ENCODE data around the gene ANKRD37. TPM values are rescaled to one million over a fixed set of nuclear protein-coding genes. Genes with fewer than 3 reads are reported as not detected.
A peak's percentile ranks its signal among the peaks of the same experiment; 100 is the strongest.

The ANKRD37 gene
- total and polyA plus RNA-seq, 4 experiments from 2014 or later: 5.9 to 10.2 (median 8.0) TPM

DNA sequence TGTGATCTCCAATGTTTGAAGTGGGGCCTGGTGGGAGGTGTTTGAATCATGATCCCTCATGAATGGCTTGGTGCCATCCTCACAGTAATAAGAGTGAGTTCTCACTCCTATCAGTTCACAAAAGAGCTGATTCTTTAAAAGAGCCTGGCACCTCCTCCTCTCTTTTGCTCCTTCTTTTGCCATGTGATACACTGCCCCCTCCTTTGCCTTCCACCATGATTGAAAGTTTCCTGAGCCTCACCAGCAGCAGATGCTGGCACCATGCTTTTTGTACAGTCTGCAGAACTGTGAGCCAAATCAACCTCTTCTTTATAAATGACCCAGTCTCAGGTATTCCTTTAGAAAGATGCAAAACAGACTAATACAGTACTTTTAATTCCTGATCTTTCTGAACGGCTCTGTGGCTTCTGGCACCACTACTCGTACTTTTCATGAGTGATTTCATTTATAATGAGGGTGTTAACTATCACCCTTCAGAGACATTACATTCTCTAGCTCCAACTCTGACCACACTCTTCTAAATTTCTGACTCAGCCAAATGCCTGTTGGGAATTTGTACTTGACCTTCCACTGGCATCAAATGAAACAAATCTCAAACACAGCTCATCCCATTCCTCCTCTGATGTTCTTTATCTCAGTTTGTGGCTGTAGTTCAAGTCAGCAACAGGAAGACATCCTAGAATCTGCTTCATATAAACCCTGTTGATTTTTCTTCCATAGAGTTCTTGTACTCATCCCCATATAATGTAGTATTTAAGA lies 24.9 kb downstream of the ANKRD37 start:
- intact Hi-C loops (cut with micrococcal nuclease): no loop called here
- peaks cover 23 to 48% (median 28%) of the 10 kb centered on the region in 4 donors for H3K4me1 Mint-ChIP-seq
- CTCF ChIA-PET (ENCODE audit: partially characterized antibody): no interaction called here

DNA sequence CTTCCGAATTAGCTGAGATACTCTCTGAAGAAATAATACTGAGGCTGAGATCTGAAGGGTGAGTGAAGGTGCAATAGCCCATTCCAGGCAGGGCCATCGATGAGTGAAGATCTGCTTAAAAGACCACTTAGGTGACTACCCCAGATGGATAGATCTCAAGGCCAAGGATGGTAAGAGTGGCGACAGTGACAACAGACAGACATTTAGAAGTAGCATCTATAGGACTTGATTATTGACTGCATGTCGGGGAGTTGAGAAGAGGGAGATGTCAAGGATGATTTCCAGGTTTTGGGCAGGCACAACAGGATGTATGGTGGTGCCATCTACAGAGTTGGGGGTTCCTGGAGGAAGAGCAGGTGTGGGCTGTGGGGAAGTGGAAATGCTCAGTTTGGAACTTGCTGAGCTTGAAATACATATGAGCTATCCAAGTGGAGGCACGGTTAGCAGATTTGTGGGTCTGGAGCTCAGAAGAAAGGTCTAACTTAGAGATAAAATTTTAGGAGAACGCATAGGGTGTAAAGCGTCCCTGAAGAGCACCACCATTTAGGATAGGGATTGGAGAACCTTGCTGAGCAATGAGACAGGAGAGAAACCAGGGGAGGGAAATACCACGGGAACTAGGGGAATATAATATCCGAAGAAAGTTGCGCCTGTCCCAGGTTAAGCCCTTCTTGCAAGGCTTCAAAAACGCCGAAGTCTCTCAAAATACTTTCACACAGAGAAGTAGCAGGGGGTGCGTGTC lies 28.4 kb downstream of the ANKRD37 start:
- ChIA-PET CTCF (ENCODE audit: partially characterized antibody) (interaction anchor here (1.0 to 2.3 kb wide), 7 partner anchors 11 to 287 kb away, joined by 3 to 10 read pairs (median 6); partner anchors contain the start of genes ANKRD37 and LRP2BP), POLR2A (ENCODE audit: partially characterized antibody) (interaction anchor here (0.6 to 5.4 kb wide), 18 partner anchors 8 to 951 kb away, joined by 3 to 94 read pairs (median 4); partner anchors contain the start of genes ANKRD37, CYP4V2, IRF2 and LRP2BP)
- Mint-ChIP-seq H3K4me1 (peaks cover 23 to 46% (median 29%) of the 10 kb centered on the region in 4 donors), H3K4me3 (peak overlapping the region; percentile 89 to 98 (median 96)), H3K27ac (peak overlapping the region; percentile 92 to 100 (median 100)), H3K27me3 (peaks cover 1 to 2% of the 10 kb centered on the region in 2 donors), H3K36me3 (peaks cover 11 to 33% of the 10 kb centered on the region in 2 donors), H3K9me3 (no peaks in the 10 kb centered on the region)
- intact Hi-C loops (cut with micrococcal nuclease): loop anchor here (1.0 kb wide), 3 partner anchors 29 to 221 kb away; partner anchors contain the start of genes ANKRD37 and CCDC110
- peak overlapping the region; percentile 99 for H3K27ac ChIP-seq (ENCODE audit: low read depth, low read length)
- H3K9me3 ChIP-seq (ENCODE audit: control insufficient read depth in 1 of 2, low read length in 2 of 2): no peaks in the 10 kb centered on the region
- peak overlapping the region; percentile 45 to 77 for H3K4me3 ChIP-seq (ENCODE audit: low read length in 2 of 2)
- H3K27me3 ChIP-seq (ENCODE audit: insufficient read depth, low read length): no peaks in the 10 kb centered on the region
- no peaks in the 10 kb centered on the region for H3K36me3 ChIP-seq (ENCODE audit: insufficient read depth, low read length)
- peaks cover 24% of the 10 kb centered on the region for H3K4me1 ChIP-seq (ENCODE audit: insufficient read depth, low read length)
- DNase-seq: peak in 2 of 5 donors; percentile 7 to 41

More for the DNA sequence above, 24.9 kb downstream of the ANKRD37 start:
- Histone ChIP-seq H3K4me1 (ENCODE audit: insufficient read depth, low read length) (peaks cover 24% of the 10 kb centered on the region), H3K27ac (ENCODE audit: low read depth, low read length) (no peak overlapping the region), H3K4me3 (ENCODE audit: low read length in 2 of 2) (no peak overlapping the region), H3K27me3 (ENCODE audit: insufficient read depth, low read length) (no peaks in the 10 kb centered on the region), H3K9me3 (ENCODE audit: control insufficient read depth in 1 of 2, low read length in 2 of 2) (no peaks in the 10 kb centered on the region), H3K36me3 (ENCODE audit: insufficient read depth, low read length) (peaks cover 5% of the 10 kb centered on the region)
- DNase-seq: no peak
- POLR2A ChIA-PET (ENCODE audit: partially characterized antibody): no interaction called here
- no peaks in the 10 kb centered on the region for H3K9me3 Mint-ChIP-seq
- H3K27me3 Mint-ChIP-seq: peaks cover 0 to 1% of the 10 kb centered on the region in 2 donors
- no peak overlapping the region for H3K4me3 Mint-ChIP-seq
- peak overlapping the region in 3 of 7 donors; percentile 8 to 63 (median 13) for H3K27ac Mint-ChIP-seq
- H3K36me3 Mint-ChIP-seq: peaks cover 33 to 54% of the 10 kb centered on the region in 2 donors

DNA sequence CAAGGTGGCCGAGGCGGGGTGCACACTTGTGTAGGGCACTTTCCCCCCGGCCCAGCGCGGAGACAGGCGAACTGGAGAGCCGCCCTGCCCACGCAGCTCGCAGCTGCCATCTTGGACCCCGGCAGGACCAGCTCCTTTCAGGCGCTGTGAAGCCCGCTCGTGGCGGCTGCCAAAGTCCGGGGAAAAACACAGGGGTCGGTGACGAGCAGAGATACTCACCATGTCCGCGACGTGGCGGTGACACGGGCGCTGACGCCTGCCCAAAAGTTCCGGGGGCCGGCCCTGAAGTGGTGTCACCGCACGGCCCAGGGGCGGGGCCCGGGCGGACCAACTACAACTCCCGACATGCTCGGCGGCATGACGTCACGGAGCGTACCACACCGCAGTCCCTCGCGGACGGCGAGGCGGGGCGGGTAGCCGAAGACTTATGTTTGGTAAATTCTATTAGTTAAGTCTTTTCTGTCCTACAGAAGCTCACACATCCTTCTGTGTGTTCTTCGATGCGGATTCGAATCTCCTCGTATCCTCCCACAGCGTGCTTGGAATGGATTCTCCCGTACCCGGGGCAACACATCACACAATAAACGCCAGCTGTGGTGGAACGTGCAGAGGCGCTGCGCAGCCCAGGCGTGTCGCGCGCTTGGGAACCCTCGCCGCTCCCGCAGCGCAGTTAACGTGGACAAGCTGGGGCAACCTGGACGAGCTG lies 29.2 kb downstream of the ANKRD37 start, which contains the start of gene UFSP2:
Gene UFSP2, minus strand, starts transcription at position 318 of the 706 bp plus-strand sequence. Its CDS starts 96 bp downstream, at position 222.
- Histone ChIP-seq H3K4me3 (ENCODE audit: low read length in 2 of 2) (peak within 1 kb of the TSS; percentile 45 to 77), H3K4me1 (ENCODE audit: insufficient read depth, low read length) (peaks cover 24% of the 10 kb centered on the region), H3K36me3 (ENCODE audit: insufficient read depth, low read length) (no peaks in the 10 kb centered on the region), H3K27me3 (ENCODE audit: insufficient read depth, low read length) (no peaks in the 10 kb centered on the region), H3K9me3 (ENCODE audit: control insufficient read depth in 1 of 2, low read length in 2 of 2) (no peaks in the 10 kb centered on the region), H3K27ac (ENCODE audit: low read depth, low read length) (peak within 1 kb of the TSS; percentile 99)
- peak within 1 kb of the TSS; percentile 89 to 98 (median 96) for H3K4me3 Mint-ChIP-seq
- H3K27ac Mint-ChIP-seq: peak within 1 kb of the TSS; percentile 92 to 100 (median 100)
- H3K36me3 Mint-ChIP-seq: peaks cover 11 to 31% of the 10 kb centered on the region in 2 donors
- H3K4me1 Mint-ChIP-seq: peaks cover 23 to 46% (median 29%) of the 10 kb centered on the region in 4 donors
- ChIA-PET POLR2A (ENCODE audit: partially characterized antibody) (interaction anchor here (0.6 to 5.4 kb wide), 21 partner anchors 9 to 951 kb away, joined by 3 to 94 read pairs (median 4); partner anchors contain the start of genes ANKRD37, CYP4V2, IRF2 and LRP2BP), CTCF (ENCODE audit: partially characterized antibody) (interaction anchor here (1.0 to 2.3 kb wide), 6 partner anchors 10 to 172 kb away, joined by 3 to 10 read pairs (median 6); partner anchors contain the start of genes ANKRD37 and LRP2BP)
- peaks cover 1 to 2% of the 10 kb centered on the region in 2 donors for H3K27me3 Mint-ChIP-seq
- intact Hi-C loops (cut with micrococcal nuclease): loop anchor here (1.0 kb wide), 3 partner anchors 29 to 221 kb away; partner anchors contain the start of genes ANKRD37 and CCDC110
- peak; percentile 91 to 96 (median 92) for DNase-seq
- no peaks in the 10 kb centered on the region for H3K9me3 Mint-ChIP-seq

DNA sequence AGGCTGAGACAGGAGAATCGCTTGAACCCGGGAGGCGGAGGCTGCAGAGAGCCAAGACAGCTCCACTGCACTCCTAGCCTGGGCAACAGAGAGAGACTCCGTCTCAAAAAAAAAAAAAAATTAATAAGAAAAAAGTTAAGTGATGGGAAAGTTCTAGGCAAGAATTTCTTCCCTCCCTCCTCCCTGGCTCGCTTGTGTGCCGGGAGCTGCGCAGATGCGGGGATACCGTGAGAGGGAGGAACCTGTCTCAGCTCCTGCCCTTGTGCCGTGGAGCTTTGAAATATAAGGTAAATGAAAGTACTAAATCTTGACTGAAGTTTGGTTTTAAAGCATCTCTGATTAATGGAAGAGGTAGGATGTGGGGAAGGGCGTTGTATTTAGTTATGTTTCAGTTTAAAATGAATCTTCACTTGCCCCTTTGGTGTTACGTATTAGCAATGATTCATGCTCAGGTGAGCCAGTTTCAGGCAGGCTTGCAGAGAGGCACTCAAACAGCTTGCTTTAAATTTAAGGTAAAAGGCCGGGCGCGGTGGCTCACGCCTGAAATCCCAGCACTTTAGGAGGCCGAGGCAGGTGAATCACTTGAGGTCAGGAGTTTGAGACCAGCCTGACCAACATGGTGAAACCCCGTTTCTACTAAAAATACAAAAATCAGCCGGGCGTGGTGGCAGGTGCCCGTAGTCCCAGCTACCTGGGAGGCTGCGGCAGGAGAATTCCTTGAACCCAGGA lies 30.5 kb downstream of the ANKRD37 start:
- Histone ChIP-seq H3K4me1 (ENCODE audit: insufficient read depth, low read length) (peaks cover 24% of the 10 kb centered on the region), H3K27me3 (ENCODE audit: insufficient read depth, low read length) (no peaks in the 10 kb centered on the region), H3K36me3 (ENCODE audit: insufficient read depth, low read length) (no peaks in the 10 kb centered on the region), H3K9me3 (ENCODE audit: control insufficient read depth in 1 of 2, low read length in 2 of 2) (no peaks in the 10 kb centered on the region), H3K27ac (ENCODE audit: low read depth, low read length) (no peak overlapping the region), H3K4me3 (ENCODE audit: low read length in 2 of 2) (no peak overlapping the region)
- Mint-ChIP-seq H3K9me3 (no peaks in the 10 kb centered on the region), H3K27ac (peak overlapping the region in 6 of 7 donors; percentile 38 to 92 (median 76)), H3K4me3 (peak overlapping the region in 7 of 8 donors; percentile 0 to 58 (median 42)), H3K27me3 (peaks cover 2 to 5% of the 10 kb centered on the region in 2 donors), H3K36me3 (peaks cover 0 to 19% of the 10 kb centered on the region in 2 donors), H3K4me1 (peaks cover 15 to 36% (median 22%) of the 10 kb centered on the region in 4 donors)
- ChIA-PET POLR2A (ENCODE audit: partially characterized antibody) (interaction anchor here (1.2 to 5.4 kb wide), 5 partner anchors 32 to 218 kb away, joined by 4 to 94 read pairs (median 6); partner anchors contain the start of genes ANKRD37, LRP2BP and SNX25), CTCF (ENCODE audit: partially characterized antibody) (interaction anchor here (0.9 to 2.3 kb wide), 4 partner anchors 24 to 218 kb away, joined by 3 to 10 read pairs (median 4); no protein-coding TSS in a partner anchor)
- peak in 3 of 5 donors; percentile 7 to 39 (median 11) for DNase-seq
- intact Hi-C loops (cut with micrococcal nuclease): no loop called here

DNA sequence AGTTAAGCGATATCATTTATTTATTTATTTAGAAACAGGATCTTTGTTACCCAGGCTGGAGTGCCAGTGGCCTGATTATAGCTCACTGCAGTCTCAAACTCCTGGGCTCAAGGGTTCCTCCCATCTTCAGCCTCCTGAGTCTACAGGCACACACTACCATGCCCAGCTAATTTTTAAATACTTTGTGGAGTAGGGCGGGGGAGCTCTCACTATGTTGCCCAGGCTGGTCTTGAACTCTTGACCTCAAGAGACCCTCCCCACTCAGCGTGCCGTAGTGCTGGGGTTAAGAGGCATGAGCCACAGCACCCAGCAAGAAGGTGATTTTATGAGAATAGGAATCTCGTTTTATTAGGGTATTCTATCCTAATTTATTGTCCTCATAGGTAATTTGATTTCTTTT lies 33.0 kb downstream of the ANKRD37 start:
- Mint-ChIP-seq H3K27me3 (peaks cover 2 to 5% of the 10 kb centered on the region in 2 donors), H3K27ac (peak overlapping the region in 2 of 7 donors; percentile 12 to 53)

DNA sequence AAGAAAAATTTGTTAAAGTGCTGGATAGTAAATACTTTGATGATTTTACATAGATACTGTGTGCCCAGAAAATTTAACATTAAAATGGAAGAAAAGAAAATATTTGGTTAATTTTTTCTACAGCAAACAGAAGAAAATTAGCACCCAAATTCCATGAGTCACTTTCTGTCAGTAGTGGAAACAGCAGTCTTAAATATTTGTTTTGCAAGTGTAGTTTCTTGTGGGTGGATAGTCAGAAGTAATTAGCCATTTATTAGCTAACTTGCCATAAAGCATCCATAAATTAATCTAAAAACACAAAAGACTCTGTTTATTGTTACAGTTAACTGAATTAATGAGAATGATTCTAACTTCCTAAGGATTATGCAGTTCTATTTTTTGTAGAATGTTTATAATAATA lies 38.8 kb downstream of the ANKRD37 start:
- H3K9me3 Mint-ChIP-seq: no peaks in the 10 kb centered on the region
- ChIA-PET CTCF (ENCODE audit: partially characterized antibody) (interaction anchor here (1.9 kb wide), 1 partner anchor 10 kb away, joined by 7 read pairs; the partner anchor contains the start of gene UFSP2), POLR2A (ENCODE audit: partially characterized antibody) (no interaction called here)
- H3K27me3 ChIP-seq (ENCODE audit: insufficient read depth, low read length): no peaks in the 10 kb centered on the region
- H3K4me3 ChIP-seq (ENCODE audit: low read length in 2 of 2): no peak overlapping the region
- H3K9me3 ChIP-seq (ENCODE audit: control insufficient read depth in 1 of 2, low read length in 2 of 2): no peaks in the 10 kb centered on the region
- H3K36me3 ChIP-seq (ENCODE audit: insufficient read depth, low read length): no peaks in the 10 kb centered on the region
- intact Hi-C loops (cut with micrococcal nuclease): no loop called here
- H3K4me1 ChIP-seq (ENCODE audit: insufficient read depth, low read length): no peaks in the 10 kb centered on the region
- H3K36me3 Mint-ChIP-seq: no peaks in the 10 kb centered on the region
- DNase-seq: no peak
- H3K27ac ChIP-seq (ENCODE audit: low read depth, low read length): no peak overlapping the region
- H3K4me1 Mint-ChIP-seq: no peaks in the 10 kb centered on the region
- H3K27me3 Mint-ChIP-seq: peaks cover 0 to 3% of the 10 kb centered on the region in 2 donors
- no peak overlapping the region for H3K27ac Mint-ChIP-seq
- H3K4me3 Mint-ChIP-seq: no peak overlapping the region

More for the DNA sequence above, 33.0 kb downstream of the ANKRD37 start:
- H3K36me3 Mint-ChIP-seq: peaks cover 0 to 15% of the 10 kb centered on the region in 2 donors
- no peak overlapping the region for H3K4me3 ChIP-seq (ENCODE audit: low read length in 2 of 2)
- no peaks in the 10 kb centered on the region for H3K36me3 ChIP-seq (ENCODE audit: insufficient read depth, low read length)
- intact Hi-C loops (cut with micrococcal nuclease): no loop called here
- CTCF ChIA-PET (ENCODE audit: partially characterized antibody): no interaction called here
- no peak overlapping the region for H3K4me3 Mint-ChIP-seq
- no peaks in the 10 kb centered on the region for H3K9me3 ChIP-seq (ENCODE audit: control insufficient read depth in 1 of 2, low read length in 2 of 2)
- DNase-seq: peak in 1 of 5 donors; percentile 34
- peaks cover 10% of the 10 kb centered on the region for H3K4me1 ChIP-seq (ENCODE audit: insufficient read depth, low read length)
- no peaks in the 10 kb centered on the region for H3K9me3 Mint-ChIP-seq
- peaks cover 7 to 19% (median 10%) of the 10 kb centered on the region in 4 donors for H3K4me1 Mint-ChIP-seq
- H3K27me3 ChIP-seq (ENCODE audit: insufficient read depth, low read length): no peaks in the 10 kb centered on the region
- no peak overlapping the region for H3K27ac ChIP-seq (ENCODE audit: low read depth, low read length)
- POLR2A ChIA-PET (ENCODE audit: partially characterized antibody): no interaction called here
